Kasumi-1 (cell line): Measurements from ENCODE around the gene MIPEP.
A peak's percentile ranks its signal among the peaks of the same experiment; 100 is the strongest.
"Not testable (repeated sequence)": the region's sequence is repeated elsewhere in the genome, so short reads cannot be mapped to it uniquely, and the experiment has no call there.

ENCODE experiments used
- DNase-seq, 2 experiments: peaks; one replicate each; lab custom pipeline; 2025; lab: John Stamatoyannopoulos, UW

The MIPEP gene

DNA sequence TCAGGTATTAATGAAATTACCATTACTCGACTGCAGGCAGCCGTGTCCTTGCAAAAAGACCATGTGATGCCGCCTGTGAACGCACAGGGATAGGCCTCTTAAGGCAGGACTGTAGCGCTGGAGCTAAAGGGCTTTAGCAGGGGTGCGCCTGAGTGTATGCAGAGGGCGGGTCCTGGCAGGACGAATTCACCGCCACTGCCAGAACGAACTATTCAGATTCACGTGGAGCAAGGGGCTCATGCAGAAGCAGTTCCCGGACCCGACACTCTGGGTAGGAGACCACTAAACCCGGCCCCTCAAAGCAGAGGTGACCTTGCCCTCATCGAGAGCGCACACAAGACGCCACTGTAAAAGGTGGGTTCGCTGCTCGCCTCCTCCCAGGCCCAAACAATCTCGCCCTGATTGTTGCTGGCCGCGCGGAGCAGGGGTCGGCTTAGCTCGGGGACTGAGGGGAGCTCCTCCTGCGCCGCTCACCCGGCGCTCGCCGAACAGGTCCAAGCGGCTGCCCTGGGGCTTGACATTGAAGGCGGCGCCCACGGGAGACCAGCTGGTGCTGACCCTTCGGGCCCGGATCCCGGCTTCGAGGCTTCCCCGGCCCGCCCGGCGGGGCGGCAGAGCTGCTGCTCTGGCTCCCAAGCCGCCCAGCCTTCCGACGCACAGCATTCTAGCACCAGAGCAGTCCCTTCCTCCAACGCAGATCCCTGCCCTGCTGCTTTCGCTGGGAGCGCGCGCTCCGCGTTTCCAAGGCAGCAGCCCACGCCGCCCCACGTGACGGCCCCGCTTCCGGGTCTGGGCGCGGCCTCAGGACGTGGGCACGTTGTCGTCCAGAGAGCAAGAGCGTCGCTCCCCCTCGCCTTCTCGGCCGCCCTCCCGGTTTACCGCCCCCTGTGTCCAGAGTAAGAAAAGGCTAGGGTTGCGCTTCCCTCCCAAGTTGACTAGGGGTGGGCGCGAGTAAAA lies at the start of gene MIPEP:
Gene MIPEP, minus strand, starts transcription at position 743 of the 957 bp plus-strand sequence. Its CDS starts 80 bp downstream, at position 663.
- DNase-seq, result peak; percentile 71 to 78

DNA sequence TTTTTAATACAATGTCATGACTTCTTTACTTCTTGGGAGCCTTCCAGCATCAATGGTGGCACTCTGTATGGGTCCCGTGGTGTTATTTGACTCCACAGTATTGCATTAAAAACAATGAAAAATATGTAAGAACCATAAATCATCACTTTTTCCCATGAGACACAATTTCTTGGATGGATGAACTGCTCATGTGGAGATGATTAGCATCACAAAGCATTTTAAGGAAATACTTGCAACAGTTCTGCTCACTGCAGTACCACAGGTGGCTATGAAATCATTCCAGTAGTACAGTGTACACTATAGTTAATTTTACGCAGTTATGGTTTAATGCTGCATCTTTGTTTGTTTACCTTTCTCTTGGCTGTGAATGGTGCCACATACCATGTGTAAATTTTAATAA lies 45.3 kb upstream of the MIPEP start:
- no peak for DNase-seq

DNA sequence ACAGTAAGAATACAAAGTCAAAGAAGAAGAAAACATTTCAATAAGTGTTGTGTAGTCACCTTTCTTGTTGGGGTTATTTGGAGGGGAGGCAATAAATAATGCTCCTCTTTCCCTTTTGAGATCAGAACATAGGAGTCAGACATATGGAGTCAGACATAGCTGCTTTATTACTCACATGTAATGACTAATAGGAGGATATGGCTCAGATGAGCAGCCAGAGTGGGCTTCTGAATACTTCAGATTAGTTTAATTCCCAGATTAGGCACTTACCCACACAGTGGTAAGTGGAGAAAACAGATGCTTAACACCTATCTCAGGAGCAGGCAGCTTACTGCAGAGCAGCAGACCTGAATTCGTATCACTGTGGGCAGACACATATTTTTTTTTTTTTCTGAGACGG lies 39.8 kb upstream of the MIPEP start:
- DNase-seq, result no peak

DNA sequence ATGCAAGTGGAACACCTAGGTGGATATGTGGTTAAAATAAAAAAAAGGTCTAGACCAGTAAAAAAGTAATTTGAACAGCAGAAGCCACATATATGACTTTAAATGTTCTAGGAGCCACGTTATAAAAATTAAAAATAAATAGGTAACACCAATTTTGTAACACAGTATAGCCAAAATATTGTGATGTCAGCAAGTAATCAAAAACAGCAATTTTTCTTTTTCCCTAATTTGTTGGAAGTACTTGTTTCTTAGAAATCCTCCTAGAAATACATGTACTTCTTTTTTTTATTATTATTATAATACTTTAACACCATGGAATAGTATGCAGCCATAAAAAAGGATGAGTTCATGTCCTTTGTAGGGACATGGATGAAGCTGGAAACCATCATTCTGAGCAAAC lies 33.8 kb upstream of the MIPEP start:
- no peak for DNase-seq

DNA sequence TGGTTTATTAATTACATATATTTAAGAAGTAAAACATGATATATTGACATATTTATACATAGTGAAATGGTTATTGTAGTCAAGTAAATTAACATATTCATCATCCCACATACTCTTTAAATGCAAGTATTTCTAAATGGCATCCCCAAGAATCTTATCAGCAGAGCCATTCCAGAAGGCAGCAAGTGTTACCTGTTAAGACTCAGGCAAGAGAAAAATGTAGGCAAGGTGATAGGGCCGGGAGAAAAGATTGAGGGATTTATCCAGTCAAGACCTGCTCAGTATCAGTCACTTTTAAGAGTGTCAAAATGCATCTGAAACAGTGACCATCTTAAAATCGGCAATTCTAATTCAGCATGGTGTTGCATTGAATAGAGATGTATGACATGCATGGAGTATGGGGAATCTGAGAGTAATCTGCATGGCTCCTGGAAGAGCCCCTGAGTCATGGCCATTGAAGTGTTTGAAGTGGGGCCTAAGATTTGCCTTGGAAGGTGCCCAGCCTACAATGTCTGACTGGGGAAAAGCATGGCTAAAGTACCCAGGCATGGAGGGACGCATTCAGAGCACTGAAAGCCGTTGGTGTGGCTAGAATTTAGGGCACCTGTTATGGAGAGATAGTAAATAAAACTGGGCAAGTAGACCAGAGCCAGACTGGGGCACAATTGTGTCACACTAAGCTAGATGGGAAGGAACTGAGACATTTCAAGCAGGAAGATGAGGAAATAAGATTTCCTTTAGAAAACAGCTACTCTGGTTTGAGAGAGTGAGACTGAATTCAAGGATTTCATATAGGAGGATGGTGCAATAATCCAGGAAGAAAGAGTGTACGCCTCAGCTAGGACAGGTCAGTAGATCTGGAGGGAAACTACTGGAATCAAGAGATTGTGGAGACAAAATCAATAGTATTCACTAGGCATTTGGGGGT lies 33.1 kb upstream of the MIPEP start:
- no peak for DNase-seq

DNA sequence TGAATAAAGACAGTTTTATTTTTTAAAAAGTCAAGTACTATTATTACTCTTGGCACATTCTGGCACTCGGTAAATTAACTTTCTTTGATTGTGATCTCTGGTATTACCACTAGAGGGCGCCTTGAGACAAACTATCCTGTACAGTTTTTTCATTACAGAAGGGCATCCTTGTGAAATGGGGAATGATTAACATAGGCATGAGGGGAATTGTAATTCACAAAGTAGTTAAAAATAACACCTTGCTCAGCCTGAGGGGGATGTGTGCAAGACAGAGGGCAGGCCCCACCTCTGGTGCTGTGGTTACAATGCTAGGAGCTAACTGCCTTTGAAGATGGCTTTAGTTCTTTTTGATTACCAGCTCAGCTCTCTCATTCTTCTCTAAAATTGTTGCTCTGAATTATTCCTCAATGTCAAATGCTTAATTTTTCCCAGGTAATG lies 32.3 kb upstream of the MIPEP start:
- peak; percentile 12 to 28 for DNase-seq

DNA sequence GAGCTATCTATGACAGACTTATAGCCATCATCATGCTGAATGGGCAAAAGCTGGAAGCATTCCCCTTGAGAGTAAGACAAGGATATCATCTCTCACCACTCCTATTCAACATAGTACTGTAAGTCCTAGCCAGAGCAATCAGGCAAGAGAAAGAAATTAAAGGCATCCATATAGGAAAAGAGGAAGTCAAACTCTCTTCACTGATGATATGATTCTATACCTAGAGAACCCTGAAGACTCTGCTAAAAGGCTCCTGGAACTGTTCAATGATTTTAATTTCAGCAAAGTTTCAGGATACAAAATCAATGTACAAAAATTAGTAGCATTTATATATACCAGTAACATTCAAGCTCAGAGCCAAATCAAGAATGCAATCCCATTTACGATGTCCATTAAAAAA lies 29.8 kb upstream of the MIPEP start:
- peak in 1 of 2 experiments; percentile 0 for DNase-seq

DNA sequence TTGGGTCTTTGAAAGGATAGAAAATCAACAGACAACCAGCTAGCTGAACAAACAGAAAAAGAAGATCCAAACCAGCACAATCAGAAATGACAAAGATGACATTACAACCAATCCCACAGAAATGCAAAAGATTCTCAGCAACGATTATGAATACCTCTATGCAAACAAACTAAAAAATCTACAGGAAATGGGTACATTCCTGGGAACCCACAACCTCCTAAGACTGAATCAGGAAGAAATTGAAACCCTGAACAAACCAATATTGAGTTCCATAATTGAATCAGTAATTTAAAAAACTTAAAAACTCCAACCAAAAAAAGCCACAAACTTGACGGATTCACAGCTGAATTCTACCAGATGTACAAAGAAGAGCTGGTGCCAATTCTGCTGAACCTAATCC lies 29.0 kb upstream of the MIPEP start:
- no peak for DNase-seq

DNA sequence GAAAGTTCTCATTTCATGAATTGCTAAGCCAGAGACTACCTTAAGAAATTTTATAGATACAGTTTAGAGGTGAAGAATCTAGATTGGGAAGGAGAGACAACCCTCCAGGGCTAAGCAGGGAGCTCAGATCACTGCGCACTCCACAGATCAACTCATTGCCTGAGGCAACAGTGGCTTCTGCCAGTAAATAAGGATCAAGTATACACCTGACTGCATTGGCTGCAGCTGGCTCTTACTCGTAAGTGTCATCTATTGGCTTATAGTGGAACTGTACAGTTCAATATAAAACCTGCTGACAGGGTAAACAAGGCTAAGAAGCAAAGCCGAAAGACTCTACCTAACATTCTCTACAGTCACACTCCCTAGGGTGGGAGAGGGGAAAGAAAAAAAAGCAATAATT lies 26.1 kb upstream of the MIPEP start:
- DNase-seq, result no peak

DNA sequence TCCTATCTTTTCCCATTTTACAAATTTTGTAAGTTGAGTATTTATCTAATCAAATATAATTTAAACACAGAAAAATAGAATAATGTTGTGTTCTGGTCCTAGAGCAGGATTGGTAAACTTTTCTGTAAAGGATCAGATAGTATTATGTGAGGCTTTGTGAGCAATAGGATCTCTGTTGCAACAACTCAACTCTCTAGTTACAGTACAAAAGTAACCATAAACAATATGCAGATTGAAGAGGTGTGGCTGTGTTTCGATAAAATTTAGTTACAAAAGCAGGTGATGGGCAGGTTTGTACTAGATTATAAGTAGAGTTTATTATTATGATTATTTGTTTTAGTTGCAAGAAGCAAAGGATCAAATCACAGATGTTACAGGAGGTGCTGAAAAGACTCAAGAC lies 23.3 kb upstream of the MIPEP start:
- no peak for DNase-seq

DNA sequence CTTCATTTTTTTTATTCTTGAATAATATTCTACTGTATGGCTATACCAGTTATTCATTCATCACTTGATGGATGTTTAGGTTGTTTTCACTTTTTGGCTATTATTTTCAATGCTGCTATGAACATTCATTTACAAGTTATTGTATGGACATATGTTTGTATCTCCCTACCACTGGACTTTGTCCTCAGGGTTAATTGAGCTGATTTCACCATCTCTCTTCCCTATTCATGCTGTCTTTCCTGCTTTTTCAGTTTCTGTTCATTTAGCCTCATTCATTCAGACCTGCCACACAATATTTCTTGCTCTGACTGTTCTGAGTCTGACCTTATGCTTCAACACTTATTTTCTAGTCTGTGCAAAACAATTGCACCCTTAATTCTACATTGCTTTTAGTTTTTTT lies 20.4 kb upstream of the MIPEP start:
- no peak for DNase-seq

DNA sequence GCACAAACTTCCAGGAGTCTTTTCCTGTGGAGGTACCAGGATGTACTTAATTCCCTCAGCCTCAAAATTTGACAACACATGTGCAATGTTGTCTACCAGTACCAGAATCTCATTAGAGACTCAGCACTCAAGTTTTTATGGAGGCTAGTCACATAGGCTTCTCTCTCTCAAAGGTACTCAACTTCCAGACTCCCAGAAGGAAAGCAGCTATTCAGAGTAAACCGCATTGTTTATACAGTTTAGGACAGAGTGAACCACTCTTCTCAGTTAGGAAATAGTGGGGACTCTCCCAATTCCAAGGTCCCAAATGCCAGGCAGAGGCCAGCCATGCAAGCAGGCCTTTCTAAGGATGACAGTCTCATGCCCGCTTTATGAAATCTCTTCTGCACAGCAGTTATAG lies 16.6 kb upstream of the MIPEP start:
- DNase-seq, result no peak

DNA sequence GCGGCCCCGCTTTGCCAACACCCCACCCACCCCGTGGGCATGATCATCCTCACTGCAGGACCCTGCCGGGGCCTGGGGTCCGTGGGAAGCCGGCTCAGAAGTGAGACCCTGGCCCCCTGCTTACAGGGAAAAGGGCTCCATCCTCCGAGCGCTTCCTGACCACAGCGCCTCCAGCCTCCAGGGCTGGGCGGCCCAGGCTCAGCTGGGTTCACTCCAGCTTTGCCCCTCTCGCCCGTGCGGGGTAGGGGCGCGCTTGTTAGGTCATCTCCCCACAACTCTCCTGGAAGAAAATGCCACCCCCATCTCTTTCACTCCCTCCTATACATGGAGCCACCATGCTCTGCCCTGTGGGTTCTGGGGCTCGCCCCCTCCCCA lies 14.7 kb upstream of the MIPEP start:
- no peak for DNase-seq

DNA sequence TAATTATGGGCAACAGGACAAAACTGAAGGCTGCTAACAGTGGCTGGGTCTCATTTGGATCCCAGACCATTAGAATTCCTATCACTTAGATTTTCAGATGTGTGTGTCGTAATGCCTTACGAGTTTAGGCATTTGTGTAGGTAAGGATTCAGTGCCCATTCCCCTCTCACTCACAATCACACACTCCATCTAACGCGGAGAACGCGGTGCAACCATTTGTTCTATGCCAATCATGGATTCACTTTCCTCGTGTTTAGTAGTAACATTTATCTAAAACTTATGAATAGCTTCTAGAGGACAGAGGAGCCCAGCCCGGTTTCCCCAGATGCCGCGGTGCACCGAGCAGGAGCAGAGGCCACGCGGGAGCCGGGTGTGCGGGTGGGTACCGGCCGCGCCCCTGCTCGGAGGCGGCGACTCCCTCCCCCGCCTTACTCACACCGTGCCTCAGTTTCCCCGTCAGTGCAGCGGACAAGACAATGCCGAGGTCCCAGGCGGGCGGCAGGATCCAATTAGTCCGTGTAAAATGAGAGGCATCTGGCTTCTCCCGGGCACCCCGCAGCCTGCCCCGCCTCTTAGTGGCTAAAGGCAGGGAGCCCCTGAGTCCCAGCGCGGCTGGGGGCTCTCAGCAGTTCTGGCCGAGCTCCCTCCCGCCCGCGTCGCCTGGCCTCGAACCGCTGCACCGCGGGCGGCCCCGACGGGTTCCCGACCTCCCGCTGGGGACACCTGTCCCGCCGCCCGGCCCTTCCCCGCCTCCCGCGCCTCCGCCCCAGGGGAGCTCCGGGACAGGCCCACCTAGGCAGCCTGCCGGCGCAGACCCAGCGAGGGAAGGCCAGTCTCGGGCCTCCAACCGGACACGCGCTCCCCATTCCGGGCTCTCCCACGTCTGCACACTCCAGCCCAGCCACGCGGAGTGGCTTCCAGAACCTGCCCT lies 14.0 kb upstream of the MIPEP start:
- DNase-seq, result no peak

DNA sequence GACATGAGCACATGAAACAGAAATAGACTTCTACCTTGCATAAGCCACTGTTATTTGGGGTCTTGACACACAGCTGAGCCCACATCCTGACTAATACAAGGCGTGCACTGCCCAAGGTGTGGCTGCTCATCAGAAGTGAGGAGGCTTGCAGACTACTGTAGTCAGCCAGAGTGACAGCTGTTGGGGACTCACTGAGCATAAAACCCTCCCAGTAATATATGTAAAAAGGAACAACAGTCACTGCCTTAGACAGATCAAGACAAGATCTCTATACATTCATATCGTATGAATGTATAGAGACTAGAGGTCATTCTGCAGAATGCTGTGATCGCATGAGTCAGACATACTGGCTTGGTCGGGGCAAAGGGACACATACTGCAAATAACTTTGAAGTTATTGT lies 12.2 kb upstream of the MIPEP start:
- DNase-seq, result no peak

DNA sequence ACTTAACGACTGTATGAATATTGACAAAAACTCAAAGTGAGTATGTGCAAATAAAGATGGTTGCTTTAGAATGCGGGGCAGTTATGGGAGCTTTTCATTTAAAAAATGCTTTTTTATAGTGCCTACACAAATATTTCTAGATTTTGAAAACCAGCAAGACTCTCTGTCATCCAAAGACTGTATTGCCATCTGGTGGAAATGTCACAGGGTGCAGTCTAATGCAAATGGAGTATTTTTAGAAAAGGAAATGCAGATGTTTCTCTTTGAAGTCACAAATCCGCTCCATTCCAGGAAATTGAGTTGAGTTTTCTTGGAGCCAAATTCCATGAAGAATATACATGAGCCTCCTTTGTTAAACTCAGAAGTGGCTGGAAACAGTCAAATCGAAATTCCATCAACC lies 10.4 kb upstream of the MIPEP start:
- DNase-seq, result peak in 1 of 2 experiments; percentile 7

DNA sequence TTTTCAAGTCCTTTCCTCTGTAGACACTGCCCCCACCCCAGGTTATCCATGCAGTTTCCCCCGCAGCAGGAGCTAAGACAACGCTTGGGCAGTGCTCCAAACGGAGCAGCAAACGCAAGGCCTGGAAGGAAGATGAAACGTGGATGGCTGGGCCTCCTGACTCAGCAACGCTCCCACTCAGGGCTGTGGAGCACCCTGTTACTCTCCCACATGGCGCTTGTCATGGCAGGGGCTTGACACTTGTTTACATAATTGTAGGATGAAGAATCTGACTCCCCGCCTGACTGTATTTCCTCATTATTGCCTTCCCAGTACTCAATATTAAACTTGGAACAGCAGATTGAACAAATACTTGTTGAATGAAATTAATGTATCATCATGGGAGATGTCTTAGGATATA lies 8.9 kb upstream of the MIPEP start:
- no peak for DNase-seq

DNA sequence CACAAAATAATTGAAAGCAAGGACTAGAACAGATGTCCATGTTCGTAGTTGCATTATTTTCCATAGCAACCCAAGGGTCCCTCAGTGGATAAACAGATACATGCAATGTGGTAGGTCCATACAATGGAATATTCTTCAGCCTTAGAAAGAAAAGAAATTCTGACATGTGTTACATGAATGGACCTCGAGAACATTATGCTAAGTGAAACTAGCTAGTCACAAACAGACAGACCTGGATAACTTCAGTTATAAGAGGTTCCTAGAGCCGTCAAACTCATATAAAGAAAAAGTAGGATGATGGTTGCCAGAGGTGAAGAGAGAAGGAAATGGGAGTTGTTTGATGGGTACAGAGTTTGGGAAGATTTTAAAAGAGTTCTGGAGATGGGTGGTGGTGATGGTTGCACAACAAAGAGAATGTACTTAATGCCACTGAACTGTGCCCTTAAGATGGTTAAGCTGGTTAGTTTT lies 8.3 kb upstream of the MIPEP start, which contains the start of gene C1QTNF9B:
Gene C1QTNF9B, minus strand, starts transcription at position 51 of the 468 bp plus-strand sequence.
- DNase-seq, result not testable (repeated sequence)

DNA sequence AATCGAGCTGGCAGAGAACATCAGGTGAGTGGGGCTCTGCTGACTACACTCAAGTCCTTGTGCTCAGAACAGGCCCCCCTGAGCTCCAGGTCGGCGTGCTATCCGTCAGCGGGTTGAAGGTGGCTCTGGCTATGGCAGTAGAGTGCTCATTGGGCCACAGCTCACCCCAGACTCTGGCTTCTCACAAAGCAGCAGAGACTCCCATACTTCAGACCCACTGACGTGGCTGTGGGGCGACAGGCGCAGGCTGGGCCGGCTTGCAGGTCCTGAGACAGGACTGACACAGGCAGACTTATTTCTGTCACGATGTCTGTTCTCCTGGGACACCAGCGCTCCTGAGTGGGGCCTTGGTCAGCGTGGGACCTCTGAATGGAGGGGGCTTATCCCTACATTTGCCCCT lies 5.5 kb upstream of the MIPEP start:
- DNase-seq, result not testable (repeated sequence)

DNA sequence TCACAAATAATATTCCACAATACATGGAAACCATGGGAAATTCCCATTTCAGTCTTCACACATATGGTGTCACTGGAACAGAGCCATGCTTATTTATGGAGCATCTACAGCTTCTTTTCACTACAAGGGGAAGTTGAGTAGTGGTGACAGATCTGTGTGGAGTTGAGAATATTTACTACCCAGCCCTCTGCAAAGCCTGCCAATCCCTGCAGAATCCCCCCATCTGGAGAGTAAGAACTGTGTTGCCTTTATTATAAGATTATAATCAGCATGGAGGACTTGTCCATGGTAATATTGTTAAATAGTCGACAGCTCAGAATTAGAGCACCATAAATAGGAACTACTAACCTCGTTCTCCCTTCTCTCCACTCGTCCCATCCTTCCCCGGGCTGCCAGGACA lies 4.6 kb upstream of the MIPEP start:
- DNase-seq, result not testable (repeated sequence)
